Breast epithelium (tissue), 4 donors: ENCODE data around the gene DENND1C. TPM values are rescaled to one million over a fixed set of nuclear protein-coding genes. Genes with fewer than 3 reads are reported as not detected.

Experiments
- DNase-seq, 2 donors: peaks; one replicate each; pipeline ENCODE4 v3.0.0-alpha.2; 2019; ENCODE audit warnings: low spot score in 2 of 2
- H3K27ac ChIP-seq, 2 donors: fragments of 200-600 bp; sonication (generic) in 1 of 2; one replicate each; pipeline ENCODE4 v1.5.1; 2016 to 2019; ENCODE audit warnings: mild to moderate bottlenecking in 1 of 2
- H3K27me3 ChIP-seq, 2 donors: fragments of 200-600 bp; sonication (generic) in 1 of 2; one replicate each; pipeline versions ENCODE4 v1.5.1 to v1.6.0; 2017 to 2019; ENCODE audit warnings: control low read depth in 1 of 2, mild to moderate bottlenecking in 1 of 2
- H3K36me3 ChIP-seq: fragments of 200-600 bp; one replicate; pipeline ENCODE4 v1.5.1; 2019
- H3K4me1 ChIP-seq, 2 donors: fragments of 200-600 bp; sonication (generic); one replicate each; pipeline ENCODE4 v1.5.1; 2016 to 2019; ENCODE audit warnings: control low read depth in 1 of 2
- H3K4me3 ChIP-seq, 3 donors: fragments of 200-600 bp; sonication (generic); 1 replicate in 2 of 3; 2 replicates in 1 of 3; pipeline ENCODE4 v1.5.1; 2016 to 2019; ENCODE audit warnings: mild to moderate bottlenecking in 3 of 3, moderate library complexity in 2 of 3
- H3K9me3 ChIP-seq, 2 donors: fragments of 200-600 bp; sonication (generic) in 1 of 2; one replicate each; pipeline ENCODE4 v1.5.1; 2016 to 2019; ENCODE audit warnings: control low read depth in 1 of 2
- POLR2A ChIP-seq: fragments of 450-650 bp; IDR thresholded peaks from one replicate; pipeline ENCODE4 v1.6.1; 2016; ENCODE audit warnings: antibody characterized with exemption, mild to moderate bottlenecking, moderate library complexity
- POLR2AphosphoS5 ChIP-seq, 3 donors: sonication (generic); formaldehyde crosslinking; IDR thresholded peaks; one replicate each; pipeline ENCODE4 v1.6.1; 2017; ENCODE audit warnings: antibody characterized with exemption in 3 of 3
- intact Hi-C: fragments of 100-400 bp; cut with DNase I; formaldehyde crosslinking; loops from one replicate; pipeline ENCODE4 v1.15.1; 2023; ENCODE audit warnings: low total_unique reads
- total RNA-seq, 3 donors: library from RNA; depleted of rRNA; stranded (reverse); fragments of >200 nt; gene quantifications; one replicate each; pipeline ENCODE4 v1.1.0, GENCODE V29; 2016
- TF ChIP-seq, protein P1 (sequence below), 3 donors: fragments of 450-650 bp; IDR thresholded peaks; one replicate each; pipeline ENCODE4 v1.5.1; 2016 to 2017; ENCODE audit warnings: antibody characterized with exemption in 3 of 3, mild to moderate bottlenecking in 3 of 3, moderate library complexity in 3 of 3

Gene DENND1C
- total RNA-seq, 3 donors from 2014 or later = 1.3 to 3.2 (median 2.5) TPM

DNA sequence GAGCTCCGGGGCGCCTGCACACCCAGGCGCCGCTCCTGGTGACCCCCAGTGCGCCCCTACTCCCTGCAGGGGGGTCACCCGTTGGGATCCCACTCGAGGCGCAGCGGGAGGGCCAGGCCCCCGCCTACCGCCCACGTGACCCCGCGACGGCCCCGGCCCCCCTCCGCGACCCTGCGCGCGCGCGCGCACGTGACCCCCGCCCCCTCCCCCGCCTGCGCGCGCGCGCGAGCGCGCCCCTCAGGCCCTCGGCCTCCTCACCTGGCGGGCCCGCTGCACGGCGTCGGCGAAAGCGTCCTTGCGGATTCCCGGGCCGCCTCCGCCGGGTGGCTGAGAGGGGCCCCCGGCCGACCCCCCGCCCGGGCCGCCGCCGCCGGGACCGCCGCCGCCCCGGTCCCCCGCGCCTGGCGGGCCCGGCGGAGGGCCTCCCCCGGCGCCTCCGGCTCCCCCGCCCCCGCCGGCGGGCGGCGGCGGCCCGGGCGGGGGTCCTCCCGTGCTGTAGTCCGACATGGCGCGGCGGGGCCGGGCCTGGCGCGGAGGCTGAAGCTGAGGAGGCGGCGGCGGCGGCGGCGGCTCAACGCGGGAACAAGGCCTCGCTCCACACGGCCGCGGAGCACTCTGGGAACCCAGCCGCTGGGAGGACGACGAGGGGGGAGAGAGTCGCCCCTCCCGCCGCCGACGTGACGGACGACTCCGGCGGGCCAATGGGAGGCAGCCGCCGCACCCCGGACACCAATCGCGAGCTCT is 57.2 kb downstream of the DENND1C start, which contains the start of gene KHSRP:
TSS of gene KHSRP (minus strand) at position 617 of the 744 bp plus-strand sequence. CDS start at position 507, 110 bp downstream.
- H3K9me3 ChIP-seq = no peaks in the 10 kb centered on the region
- intact Hi-C loops = loop anchor here (1.0 kb wide), 1 partner anchor 32 kb away; no protein-coding TSS in a partner anchor
- peaks cover 3 to 11% of the 10 kb centered on the region in 2 donors for H3K4me1 ChIP-seq
- H3K4me3 ChIP-seq = peak within 1 kb of the TSS; percentile 76 to 96 (median 84)
- peak within 1 kb of the TSS; percentile 82 to 93 for H3K27ac ChIP-seq
- H3K36me3 ChIP-seq = no peaks in the 10 kb centered on the region
- H3K27me3 ChIP-seq = no peaks in the 10 kb centered on the region
- TF ChIP-seq POLR2A (peak; percentile 40), POLR2AphosphoS5 (IDR thresholded peaks at IDR 0.05) (peak in 2 of 3 donors; percentile 50 to 84)
- TF ChIP-seq, protein P1, sequence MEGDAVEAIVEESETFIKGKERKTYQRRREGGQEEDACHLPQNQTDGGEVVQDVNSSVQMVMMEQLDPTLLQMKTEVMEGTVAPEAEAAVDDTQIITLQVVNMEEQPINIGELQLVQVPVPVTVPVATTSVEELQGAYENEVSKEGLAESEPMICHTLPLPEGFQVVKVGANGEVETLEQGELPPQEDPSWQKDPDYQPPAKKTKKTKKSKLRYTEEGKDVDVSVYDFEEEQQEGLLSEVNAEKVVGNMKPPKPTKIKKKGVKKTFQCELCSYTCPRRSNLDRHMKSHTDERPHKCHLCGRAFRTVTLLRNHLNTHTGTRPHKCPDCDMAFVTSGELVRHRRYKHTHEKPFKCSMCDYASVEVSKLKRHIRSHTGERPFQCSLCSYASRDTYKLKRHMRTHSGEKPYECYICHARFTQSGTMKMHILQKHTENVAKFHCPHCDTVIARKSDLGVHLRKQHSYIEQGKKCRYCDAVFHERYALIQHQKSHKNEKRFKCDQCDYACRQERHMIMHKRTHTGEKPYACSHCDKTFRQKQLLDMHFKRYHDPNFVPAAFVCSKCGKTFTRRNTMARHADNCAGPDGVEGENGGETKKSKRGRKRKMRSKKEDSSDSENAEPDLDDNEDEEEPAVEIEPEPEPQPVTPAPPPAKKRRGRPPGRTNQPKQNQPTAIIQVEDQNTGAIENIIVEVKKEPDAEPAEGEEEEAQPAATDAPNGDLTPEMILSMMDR (IDR thresholded peaks at IDR 0.05) = no peak
- no peak for DNase-seq

- no peak for DNase-seq
- intact Hi-C loops = loop anchor here (1.0 kb wide), 1 partner anchor 33 kb away; no protein-coding TSS in a partner anchor
- Histone ChIP-seq H3K9me3 (no peaks in the 10 kb centered on the region), H3K4me3 (peak overlapping the region; percentile 76 to 96 (median 84)), H3K36me3 (no peaks in the 10 kb centered on the region), H3K4me1 (peaks cover 3 to 11% of the 10 kb centered on the region in 2 donors), H3K27me3 (no peaks in the 10 kb centered on the region), H3K27ac (peak overlapping the region; percentile 75 to 93)
- TF ChIP-seq POLR2A = no peak
- TF ChIP-seq, protein P1 (IDR thresholded peaks at IDR 0.05) = no peak
- no peak for TF ChIP-seq POLR2AphosphoS5 (IDR thresholded peaks at IDR 0.05)
Observed at GRCh38 chr19:6423499-6424194, 57.9 kb downstream of the DENND1C start.

GRCh38 chr19:6421075-6422014 is 60.2 kb downstream of the DENND1C start:
- intact Hi-C loops = no loop called here
- H3K27ac ChIP-seq = no peak overlapping the region
- H3K4me1 ChIP-seq = peaks cover 3 to 11% of the 10 kb centered on the region in 2 donors
- DNase-seq = no peak
- TF ChIP-seq POLR2AphosphoS5 (IDR thresholded peaks at IDR 0.05) (no peak), POLR2A (no peak)
- TF ChIP-seq, protein P1 (IDR thresholded peaks at IDR 0.05) = no peak
- H3K36me3 ChIP-seq = peaks cover 5% of the 10 kb centered on the region
- no peaks in the 10 kb centered on the region for H3K9me3 ChIP-seq
- H3K27me3 ChIP-seq = no peaks in the 10 kb centered on the region
- peak overlapping the region in 1 of 3 donors; percentile 16 for H3K4me3 ChIP-seq

- TF ChIP-seq POLR2A (no peak), POLR2AphosphoS5 (IDR thresholded peaks at IDR 0.05) (no peak)
- TF ChIP-seq, protein P1 (IDR thresholded peaks at IDR 0.05) = no peak
- intact Hi-C loops = no loop called here
- no peaks in the 10 kb centered on the region for H3K9me3 ChIP-seq
- H3K27me3 ChIP-seq = no peaks in the 10 kb centered on the region
- peaks cover 3 to 11% of the 10 kb centered on the region in 2 donors for H3K4me1 ChIP-seq
- DNase-seq = no peak
- no peak overlapping the region for H3K4me3 ChIP-seq
- no peak overlapping the region for H3K27ac ChIP-seq
- peaks cover 27% of the 10 kb centered on the region for H3K36me3 ChIP-seq
Observed at GRCh38 chr19:6418562-6418932, 63.0 kb downstream of the DENND1C start.
